Endothelial cell (in vitro differentiated cells): ENCODE data around the gene UBA3. TPM values are rescaled to one million over a fixed set of nuclear protein-coding genes. Genes with fewer than 3 reads are reported as not detected.

Experiments used
- DNase-seq: peaks from one replicate; pipeline ENCODE4 v3.0.0; 2021; ENCODE audit warnings: low spot score
- H3K27ac Mint-ChIP-seq: one replicate; pipeline ENCODE4 v1.8.0; 2021; ENCODE audit warnings: mixed read lengths, inconsistent platforms; ENCODE audit not compliant: unreplicated experiment
- H3K27me3 Mint-ChIP-seq: one replicate; pipeline ENCODE4 v1.8.0; 2021; ENCODE audit warnings: mild to moderate bottlenecking, moderate library complexity, mixed read lengths, inconsistent platforms; ENCODE audit not compliant: unreplicated experiment
- H3K36me3 Mint-ChIP-seq: one replicate; pipeline ENCODE4 v1.8.0; 2021; ENCODE audit warnings: mild to moderate bottlenecking, low read depth, mixed read lengths, inconsistent platforms; ENCODE audit not compliant: unreplicated experiment
- H3K4me1 Mint-ChIP-seq: one replicate; pipeline ENCODE4 v1.8.0; 2021; ENCODE audit warnings: mild to moderate bottlenecking, mixed read lengths, inconsistent platforms; ENCODE audit not compliant: unreplicated experiment
- H3K4me3 Mint-ChIP-seq: one replicate; pipeline ENCODE4 v1.8.0; 2021; ENCODE audit warnings: mild to moderate bottlenecking, mixed read lengths, inconsistent platforms; ENCODE audit not compliant: unreplicated experiment
- H3K9me3 Mint-ChIP-seq: one replicate; pipeline ENCODE4 v1.8.0; 2021; ENCODE audit warnings: mixed read lengths, inconsistent platforms; ENCODE audit not compliant: unreplicated experiment
- CTCF ChIP-seq: fragments of 200-600 bp; sonication (generic); IDR thresholded peaks from one replicate; pipeline ENCODE4 v1.5.0; 2021; ENCODE audit warnings: antibody characterized with exemption; ENCODE audit not compliant: unreplicated experiment
- total RNA-seq: library from RNA; stranded (reverse); fragmentation: NEBNext Ultra II Directional; extraction: Animal tissue kit (Norgen Biotek cat#: 25700); gene quantifications from one replicate; pipeline ENCODE4 v1.2.1, GENCODE V29; 2021; ENCODE audit not compliant: unreplicated experiment

UBA3 gene
- total RNA-seq, 1 donor from 2014 or later = 58.9 TPM

GRCh38 chr3:69122403-69122802, 42.2 kb upstream of the UBA3 start, which contains the start of gene LMOD3:
Gene LMOD3 (minus strand): TSS chr3:69122595. CDS start chr3:69122386, 209 bp downstream.
- no peaks in the 10 kb centered on the region for H3K4me1 Mint-ChIP-seq

GRCh38 chr3:69121950-69122349, 41.8 kb upstream of the UBA3 start:
- DNase-seq = no peak
- TF ChIP-seq CTCF = no peak
- Mint-ChIP-seq H3K27me3 (no peaks in the 10 kb centered on the region), H3K27ac (no peak overlapping the region), H3K4me1 (no peaks in the 10 kb centered on the region), H3K4me3 (no peak overlapping the region), H3K36me3 (no peaks in the 10 kb centered on the region), H3K9me3 (no peaks in the 10 kb centered on the region)

More at GRCh38 chr3:69122403-69122802, 42.2 kb upstream of the UBA3 start, which contains the start of gene LMOD3:
- Mint-ChIP-seq H3K27me3 (no peaks in the 10 kb centered on the region), H3K36me3 (no peaks in the 10 kb centered on the region), H3K9me3 (no peaks in the 10 kb centered on the region), H3K27ac (no peak within 1 kb of the TSS), H3K4me3 (no peak within 1 kb of the TSS)
- TF ChIP-seq CTCF = no peak
- DNase-seq = no peak

GRCh38 chr3:69121513-69121912, 41.3 kb upstream of the UBA3 start:
- no peak overlapping the region for H3K4me3 Mint-ChIP-seq
- no peaks in the 10 kb centered on the region for H3K9me3 Mint-ChIP-seq
- no peaks in the 10 kb centered on the region for H3K4me1 Mint-ChIP-seq
- H3K27ac Mint-ChIP-seq = no peak overlapping the region
- DNase-seq = no peak
- TF ChIP-seq CTCF = no peak
- no peaks in the 10 kb centered on the region for H3K36me3 Mint-ChIP-seq
- H3K27me3 Mint-ChIP-seq = no peaks in the 10 kb centered on the region

GRCh38 chr3:69120879-69121464, 40.8 kb upstream of the UBA3 start:
- TF ChIP-seq CTCF = peak; percentile 96
- Mint-ChIP-seq H3K27me3 (no peaks in the 10 kb centered on the region), H3K36me3 (no peaks in the 10 kb centered on the region), H3K4me3 (no peak overlapping the region), H3K9me3 (no peaks in the 10 kb centered on the region), H3K27ac (no peak overlapping the region), H3K4me1 (no peaks in the 10 kb centered on the region)
- peak; percentile 78 for DNase-seq

DNA sequence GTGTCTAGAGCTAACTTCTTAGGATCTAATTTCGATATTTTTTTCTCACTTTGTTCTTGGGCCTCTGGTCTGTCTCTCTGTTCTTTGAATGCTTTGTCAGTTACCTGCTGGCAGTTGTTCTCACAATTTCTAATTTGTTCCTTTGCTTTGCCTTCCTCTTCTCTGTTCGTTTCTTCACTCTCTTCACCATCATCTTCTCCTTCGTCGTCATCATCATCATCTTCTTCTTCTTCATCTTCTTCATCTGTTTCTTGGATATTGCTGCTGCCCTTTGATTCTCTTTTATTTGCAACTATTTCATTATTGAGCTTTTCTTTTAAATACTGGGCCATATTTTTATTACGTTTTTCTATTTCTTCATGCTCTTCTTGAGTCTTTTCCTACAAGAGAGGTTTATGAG, 39.5 kb upstream of the UBA3 start:
- Mint-ChIP-seq H3K4me1 (no peaks in the 10 kb centered on the region), H3K27me3 (no peaks in the 10 kb centered on the region), H3K4me3 (no peak overlapping the region), H3K27ac (no peak overlapping the region), H3K36me3 (no peaks in the 10 kb centered on the region), H3K9me3 (no peaks in the 10 kb centered on the region)
- no peak for DNase-seq
- no peak for TF ChIP-seq CTCF
